HCT116 (cell line): ENCODE data around the gene SLC12A3. TPM values are rescaled to one million over a fixed set of nuclear protein-coding genes. Genes with fewer than 3 reads are reported as not detected.

Experiments used
- ATAC-seq: fragments of 200-7000 bp; cut with Tn5 transposase; 2 replicates; pipeline ENCODE4 v1.9.1; 2020; ENCODE audit warnings: mild to moderate bottlenecking, moderate library complexity
- BruUV-seq: library from RNA; stranded (reverse); fragments of 400-500 nt; replicated peaks from 2 replicates; lab custom pipeline; 2021; lab: Mats Ljungman, UMichigan
- CTCF ChIA-PET: fragments of 300-600 bp; sonication (Branson Sonifier 250); formaldehyde crosslinking; loops from one replicate; lab custom pipeline; 2021; ENCODE audit warnings: antibody characterized with exemption; lab: Charles Lee
- POLR2A ChIA-PET: fragments of 300-600, 350-600 bp; sonication (Branson Sonifier 250); formaldehyde crosslinking; loops from one replicate; lab custom pipeline; 2021; ENCODE audit warnings: antibody characterized with exemption; lab: Charles Lee
- RAD21 ChIA-PET, 2 experiments: fragments of 300-600 bp; sonication (Branson Sonifier 250); formaldehyde crosslinking; loops; one replicate each; lab custom pipeline; 2023; ENCODE audit warnings: low total read pairs in 2 of 2; ENCODE audit not compliant: uncharacterized antibody in 2 of 2, unreplicated experiment in 2 of 2, low non-redundant PET in 1 of 2; lab: Charles Lee
- DNase-seq: peaks from one replicate; pipeline ENCODE4 v3.0.0-alpha.2; 2010; ENCODE audit warnings: low read depth, low spot score
- H2AFZ ChIP-seq: fragments of 200-600 bp; shearing (Covaris generic), sonication (generic); 2 replicates; pipeline ENCODE4 v1.6.1; 2017; ENCODE audit warnings: low read depth, mixed run types, mixed read lengths, antibody characterized with exemption, low read length; ENCODE audit not compliant: poor library complexity, severe bottlenecking
- H3K27ac ChIP-seq: 2 replicates; pipeline ENCODE4 v1.5.1; 2012; ENCODE audit warnings: low read depth, low read length
- H3K27me3 ChIP-seq: fragments of 200-600 bp; sonication (generic); 2 replicates; pipeline ENCODE4 v1.6.1; 2016; ENCODE audit warnings: mixed run types, low read length, mixed read lengths; ENCODE audit not compliant: insufficient read depth
- H3K36me3 ChIP-seq, 2 experiments: fragments of 200-500 bp in 1 of 2; fragments of 200-600 bp in 1 of 2; sonication (Bioruptor generic) in 1 of 2; sonication (generic) in 1 of 2; 2 replicates each; pipeline versions ENCODE4 v1.5.1 to v1.6.1; 2014 to 2016; ENCODE audit warnings: low read length in 2 of 2, inconsistent platforms in 1 of 2, mixed read lengths in 1 of 2, mixed run types in 1 of 2; ENCODE audit not compliant: insufficient read depth in 2 of 2, control insufficient read depth in 1 of 2
- H3K4me1 ChIP-seq, 2 experiments: fragments of 200-600 bp in 1 of 2; sonication (generic) in 1 of 2; 2 replicates each; pipeline versions ENCODE4 v1.5.1 to v1.6.1; 2012 to 2017; ENCODE audit warnings: low read length in 2 of 2, inconsistent platforms in 1 of 2, mild to moderate bottlenecking in 1 of 2, mixed read lengths in 1 of 2, mixed run types in 1 of 2, moderate library complexity in 1 of 2; ENCODE audit not compliant: insufficient read depth in 2 of 2, control insufficient read depth in 1 of 2
- H3K4me2 ChIP-seq: fragments of 200-600 bp; sonication (generic); 2 replicates; pipeline ENCODE4 v1.6.1; 2017; ENCODE audit warnings: mixed run types, low read length, mixed read lengths
- H3K4me3 ChIP-seq, 2 experiments: fragments of 200-600 bp in 1 of 2; sonication (generic) in 1 of 2; replicated peaks in 1 of 2; 2 replicates each; pipeline ENCODE4 v1.5.1; 2011 to 2016; ENCODE audit warnings: low read length in 2 of 2, control low read depth in 1 of 2, low read depth in 1 of 2, mild to moderate bottlenecking in 1 of 2, mixed read lengths in 1 of 2, mixed run types in 1 of 2
- H3K79me2 ChIP-seq: fragments of 200-600 bp; sonication (generic); 2 replicates; pipeline ENCODE4 v1.6.1; 2017; ENCODE audit warnings: mild to moderate bottlenecking, mixed run types, low read length, moderate library complexity, mixed read lengths; ENCODE audit not compliant: insufficient read depth
- H3K9ac ChIP-seq: fragments of 200-600 bp; sonication (generic); 2 replicates; pipeline ENCODE4 v1.6.1; 2016; ENCODE audit warnings: low read length, mixed read lengths
- H3K9me2 ChIP-seq: fragments of 200-600 bp; sonication (generic), shearing (Covaris generic); 2 replicates; pipeline ENCODE4 v1.6.1; 2017; ENCODE audit warnings: mixed run types, mild to moderate bottlenecking, moderate library complexity; ENCODE audit not compliant: insufficient read depth
- H3K9me3 ChIP-seq, 2 experiments: fragments of 200-500 bp in 1 of 2; fragments of 200-600 bp in 1 of 2; sonication (Bioruptor generic) in 1 of 2; sonication (generic) in 1 of 2; 2 replicates each; pipeline ENCODE4 v1.6.1; 2014 to 2017; ENCODE audit warnings: low read length in 2 of 2, mixed read lengths in 2 of 2, inconsistent platforms in 1 of 2, low read depth in 1 of 2, mild to moderate bottlenecking in 1 of 2, mixed run types in 1 of 2, moderate library complexity in 1 of 2; ENCODE audit not compliant: control insufficient read depth in 1 of 2, insufficient read depth in 1 of 2
- H4K20me1 ChIP-seq: fragments of 200-600 bp; sonication (generic), shearing (Covaris generic); 2 replicates; pipeline ENCODE4 v1.6.1; 2017; ENCODE audit warnings: mixed run types, mild to moderate bottlenecking, moderate library complexity; ENCODE audit not compliant: insufficient read depth
- ATF3 ChIP-seq: IDR thresholded peaks from 2 replicates; pipeline ENCODE4 v1.6.1; 2012
- CEBPB ChIP-seq: IDR thresholded peaks from 2 replicates; pipeline ENCODE4 v1.6.1; 2012; ENCODE audit warnings: low read depth
- CTCF ChIP-seq, 3 experiments: fragments of 200-600 bp in 1 of 3; sonication (generic) in 1 of 3; IDR thresholded peaks in 2 of 3; conservative IDR thresholded peaks in 1 of 3; 2 replicates each; pipeline ENCODE4 v1.5.1; 2012 to 2017; ENCODE audit warnings: low read depth in 2 of 3, low read length in 2 of 3, antibody characterized with exemption in 1 of 3, borderline replicate concordance in 1 of 3, control low read depth in 1 of 3, mild to moderate bottlenecking in 1 of 3, mixed read lengths in 1 of 3, mixed run types in 1 of 3, moderate library complexity in 1 of 3; ENCODE audit not compliant: insufficient read depth in 1 of 3
- FOSL1 ChIP-seq: IDR thresholded peaks from 2 replicates; pipeline ENCODE4 v1.6.1; 2012; ENCODE audit warnings: low read depth
- MAX ChIP-seq: IDR thresholded peaks from 2 replicates; pipeline ENCODE4 v1.6.1; 2012
- POLR2A ChIP-seq: IDR thresholded peaks from 2 replicates; pipeline ENCODE4 v1.7.0; 2011; ENCODE audit warnings: borderline replicate concordance; ENCODE audit not compliant: insufficient read depth, insufficient read length; ENCODE audit errors: extremely low read depth
- RAD21 ChIP-seq: IDR thresholded peaks from 2 replicates; pipeline ENCODE4 v1.6.1; 2012; ENCODE audit warnings: low read depth, mild to moderate bottlenecking
- REST ChIP-seq: IDR thresholded peaks from 2 replicates; pipeline ENCODE4 v1.6.1; 2012; ENCODE audit warnings: low read depth
- SIN3A ChIP-seq: IDR thresholded peaks from 2 replicates; pipeline ENCODE4 v1.6.1; 2012; ENCODE audit warnings: low read depth
- SP1 ChIP-seq: IDR thresholded peaks from 2 replicates; pipeline ENCODE4 v1.6.1; 2012; ENCODE audit warnings: low read depth
- SRF ChIP-seq: IDR thresholded peaks from 2 replicates; pipeline ENCODE4 v1.6.1; 2012; ENCODE audit warnings: low read depth
- TCF7L2 ChIP-seq: IDR thresholded peaks from 2 replicates; pipeline ENCODE4 v1.7.0; 2011; ENCODE audit warnings: borderline replicate concordance, inconsistent platforms; ENCODE audit not compliant: insufficient read depth, insufficient read length; ENCODE audit errors: extremely low read depth
- ZFX ChIP-seq: fragments of 450-650 bp; IDR thresholded peaks from 2 replicates; pipeline ENCODE4 v1.6.1; 2017
- intact Hi-C: fragments of 100-400 bp; cut with micrococcal nuclease; formaldehyde crosslinking; loops from 2 replicates; pipeline ENCODE4 v1.10.0; 2022
- total RNA-seq: library from RNA; stranded (reverse); gene quantifications from one replicate; pipeline ENCODE4 v1.2.1, GENCODE V29; 2021; ENCODE audit not compliant: unreplicated experiment

Gene SLC12A3
- total RNA-seq, 1 experiment from 2014 or later: not detected

- RAD21 ChIA-PET: no interaction called here
- Histone ChIP-seq H3K9ac (no peak overlapping the region), H3K4me3 (no peak overlapping the region), H2AFZ (no peak overlapping the region), H3K36me3 (no peaks in the 10 kb centered on the region; a peak in 1 of 4 replicates), H3K9me3 (no peaks in the 10 kb centered on the region), H4K20me1 (peaks cover 10% of the 10 kb centered on the region; the same call in 1 of the 2 replicates)
- no peak for TF ChIP-seq ZFX
- TF ChIP-seq ATF3: no peak
- TF ChIP-seq SIN3A: no peak
- TF ChIP-seq CTCF (IDR thresholded peaks at IDR 0.05 in 2 of 3, conservative IDR thresholded peaks at IDR 0.05 in 1 of 3; ENCODE audit: borderline replicate concordance in 1 of 3, insufficient read depth in 1 of 3, low read depth in 2 of 3, low read length in 2 of 3): no peak
- TF ChIP-seq SP1: no peak
- no peak for TF ChIP-seq REST
- no peak for TF ChIP-seq POLR2A
- TF ChIP-seq CEBPB: no peak
- no peak for TF ChIP-seq TCF7L2
- TF ChIP-seq RAD21: no peak
- no peak for TF ChIP-seq FOSL1
- TF ChIP-seq MAX: no peak
- TF ChIP-seq SRF: no peak
- TF ChIP-seq, all 23 proteins: peak for 0
- ATAC-seq (no peak), DNase-seq (no peak)
- CTCF ChIA-PET: no interaction called here
- BruUV-seq: no TSS peak
- Histone ChIP-seq H3K9me2 (no peaks in the 10 kb centered on the region), H3K4me1 (peaks cover 7 to 20% of the 10 kb centered on the region in 2 experiments; a peak in 3 of 4 replicates), H3K27ac (no peak overlapping the region), H3K4me2 (no peak overlapping the region), H3K79me2 (peaks cover 25% of the 10 kb centered on the region), H3K27me3 (no peaks in the 10 kb centered on the region)
- POLR2A ChIA-PET: interaction anchor here (1.0 kb wide), 1 partner anchor 14 kb away, joined by 3 read pairs; no protein-coding TSS in a partner anchor
- intact Hi-C loops: loop anchor here (10.0 kb wide), 1 partner anchor 355 kb away; no protein-coding TSS in a partner anchor
Observed at GRCh38 chr16:56929639-56930038, 64.6 kb downstream of the SLC12A3 start.
